ENCODE data around the gene ZNF33A.
"Not testable (repeated sequence)": the region's sequence is repeated elsewhere in the genome, so short reads cannot be mapped to it uniquely, and the experiment has no call there.

The ZNF33A gene

DNA sequence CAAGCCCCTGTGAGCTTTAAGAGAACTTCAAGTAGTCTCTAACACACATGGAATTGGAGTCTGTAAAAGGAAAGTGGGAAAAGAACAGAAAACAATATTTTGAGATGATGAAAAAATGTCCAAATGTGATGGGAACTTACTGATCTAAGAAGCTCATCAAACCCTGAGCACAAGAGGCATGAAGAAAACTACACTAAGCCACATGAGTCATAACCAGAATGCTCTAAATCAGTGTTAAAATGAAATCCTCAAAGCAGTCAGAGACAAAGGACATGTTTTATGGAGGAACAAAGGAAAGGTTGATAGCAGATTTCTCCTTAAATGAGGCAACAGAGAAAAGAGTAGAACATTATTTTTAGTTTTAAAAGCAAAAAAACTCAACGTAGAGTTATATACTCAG lies 37.2 kb downstream of the ZNF33A start:
- DNase-seq: no peak

DNA sequence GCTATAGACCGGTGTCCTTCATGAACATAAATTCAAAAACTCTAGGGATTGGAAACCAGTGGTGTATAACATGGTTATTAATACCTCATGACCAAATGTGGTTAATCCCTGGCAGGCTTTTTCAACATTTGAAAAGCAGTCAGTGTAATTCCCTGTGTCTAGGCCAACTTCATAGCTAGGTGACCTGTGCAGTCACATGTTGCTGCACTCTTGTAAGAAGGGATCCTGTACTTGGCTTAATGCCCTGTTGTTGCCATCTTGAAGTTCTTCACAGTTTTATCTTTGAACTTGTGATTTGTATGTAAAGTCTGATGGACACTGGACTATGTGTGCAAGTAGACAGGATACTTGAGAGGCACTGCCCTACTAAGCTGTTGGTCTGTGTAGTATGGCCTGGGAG lies 39.7 kb downstream of the ZNF33A start:
- DNase-seq: no peak

DNA sequence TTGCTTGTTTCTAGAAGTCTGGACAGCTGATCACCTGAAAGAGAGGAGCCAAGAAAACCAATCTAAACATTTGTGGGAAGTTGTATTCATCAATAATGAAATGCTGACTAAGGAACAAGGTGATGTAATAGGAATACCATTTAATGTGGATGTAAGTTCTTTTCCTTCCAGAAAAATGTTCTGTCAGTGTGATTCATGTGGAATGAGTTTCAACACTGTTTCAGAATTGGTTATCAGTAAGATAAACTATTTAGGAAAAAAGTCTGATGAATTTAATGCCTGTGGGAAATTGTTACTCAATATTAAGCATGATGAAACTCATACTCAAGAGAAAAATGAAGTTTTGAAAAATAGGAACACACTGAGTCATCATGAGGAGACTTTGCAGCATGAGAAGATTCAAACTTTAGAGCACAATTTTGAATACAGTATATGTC lies 43.9 kb downstream of the ZNF33A start:
- DNase-seq: no peak

DNA sequence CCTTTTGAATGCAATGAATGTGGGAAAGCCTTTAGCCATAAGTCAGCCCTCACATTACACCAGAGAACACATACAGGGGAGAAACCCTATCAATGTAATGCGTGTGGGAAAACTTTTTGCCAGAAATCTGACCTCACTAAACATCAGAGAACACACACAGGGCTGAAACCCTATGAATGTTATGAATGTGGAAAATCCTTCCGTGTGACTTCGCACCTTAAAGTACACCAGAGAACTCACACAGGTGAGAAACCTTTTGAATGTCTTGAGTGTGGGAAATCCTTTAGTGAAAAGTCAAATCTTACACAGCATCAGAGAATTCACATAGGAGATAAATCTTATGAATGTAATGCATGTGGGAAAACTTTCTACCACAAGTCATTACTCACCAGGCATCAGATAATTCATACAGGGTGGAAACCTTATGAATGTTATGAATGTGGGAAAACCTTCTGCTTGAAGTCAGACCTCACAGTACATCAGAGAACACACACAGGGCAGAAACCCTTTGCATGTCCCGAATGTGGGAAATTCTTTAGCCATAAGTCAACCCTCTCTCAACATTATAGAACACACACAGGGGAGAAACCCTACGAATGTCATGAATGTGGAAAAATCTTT lies 44.9 kb downstream of the ZNF33A start:
- DNase-seq: not testable (repeated sequence)

DNA sequence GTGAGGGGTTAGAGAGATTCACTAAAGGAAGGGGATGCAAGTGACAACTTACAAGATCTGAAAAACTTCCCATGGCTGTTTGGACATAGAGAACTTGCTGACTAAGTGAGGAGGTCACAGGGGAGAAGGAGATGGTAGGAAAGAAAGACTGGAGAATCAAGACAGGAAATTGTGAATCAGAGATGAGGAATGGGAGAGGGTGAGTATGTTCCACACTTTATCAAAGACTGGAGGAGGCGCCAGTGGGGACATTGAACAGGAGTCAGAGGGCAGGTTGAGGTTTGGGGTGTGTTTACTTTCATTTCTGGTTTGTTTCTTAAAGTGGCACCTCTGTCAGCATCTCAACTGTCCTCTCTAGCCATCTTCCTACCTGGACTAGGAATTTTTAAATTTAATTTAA lies 59.2 kb downstream of the ZNF33A start:
- DNase-seq: not testable (repeated sequence)

DNA sequence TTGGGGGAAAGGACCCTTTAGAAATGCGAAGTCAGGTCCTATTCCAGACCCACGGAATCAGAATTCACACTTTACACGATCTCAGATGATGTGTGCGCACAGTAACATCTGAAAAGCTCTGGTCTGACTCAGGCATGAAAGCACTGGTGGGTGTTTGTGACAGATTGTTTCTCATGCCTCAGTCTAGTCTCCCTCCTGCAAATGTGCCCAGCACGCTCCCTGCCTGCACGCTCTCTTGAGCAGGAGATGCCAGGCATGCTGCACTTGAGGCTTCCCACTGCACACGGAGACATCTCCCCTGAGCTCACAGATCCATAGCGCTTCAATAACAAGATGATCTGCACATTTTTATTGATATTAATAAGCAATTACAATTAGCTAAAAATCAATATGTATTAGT lies 60.0 kb downstream of the ZNF33A start:
- no peak for DNase-seq

DNA sequence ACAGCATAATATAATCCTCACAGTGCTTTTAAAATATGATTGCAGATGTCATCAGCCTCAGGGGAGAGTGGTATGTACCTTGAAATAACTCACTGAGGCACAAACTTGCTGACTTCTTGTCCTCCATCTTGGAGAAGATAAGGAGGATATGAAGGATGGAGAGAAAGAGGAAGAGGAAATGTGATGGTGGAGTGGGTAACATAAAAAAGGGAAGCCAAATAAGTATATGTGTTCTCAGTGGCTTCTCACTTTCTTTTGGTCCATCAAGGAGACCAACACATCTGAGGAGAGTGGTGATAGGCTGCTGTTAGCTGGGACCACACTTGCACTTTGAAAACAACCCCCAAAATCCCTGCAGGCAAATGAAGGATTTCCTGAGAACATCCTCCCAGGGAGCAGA lies 62.1 kb downstream of the ZNF33A start:
- no peak for DNase-seq

DNA sequence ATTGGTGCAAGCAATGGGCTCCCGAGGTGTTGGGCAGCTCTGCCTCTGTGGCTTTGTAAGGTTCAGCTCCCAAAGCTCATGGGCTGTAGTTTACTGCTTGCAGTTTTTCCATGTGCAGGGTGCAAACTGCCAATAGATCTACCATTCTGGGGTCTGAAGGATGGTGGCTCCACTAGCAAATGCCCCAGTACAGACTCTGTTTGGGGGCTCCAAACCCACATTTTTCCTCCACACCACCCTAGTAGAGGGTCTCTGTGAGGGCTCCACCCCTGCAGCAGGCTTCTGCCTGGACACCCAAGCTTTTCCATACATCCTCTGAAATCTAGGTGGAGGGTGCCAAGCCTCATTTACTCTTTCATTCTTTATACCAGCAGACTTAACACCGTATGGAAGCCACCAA lies 66.2 kb downstream of the ZNF33A start:
- no peak for DNase-seq

DNA sequence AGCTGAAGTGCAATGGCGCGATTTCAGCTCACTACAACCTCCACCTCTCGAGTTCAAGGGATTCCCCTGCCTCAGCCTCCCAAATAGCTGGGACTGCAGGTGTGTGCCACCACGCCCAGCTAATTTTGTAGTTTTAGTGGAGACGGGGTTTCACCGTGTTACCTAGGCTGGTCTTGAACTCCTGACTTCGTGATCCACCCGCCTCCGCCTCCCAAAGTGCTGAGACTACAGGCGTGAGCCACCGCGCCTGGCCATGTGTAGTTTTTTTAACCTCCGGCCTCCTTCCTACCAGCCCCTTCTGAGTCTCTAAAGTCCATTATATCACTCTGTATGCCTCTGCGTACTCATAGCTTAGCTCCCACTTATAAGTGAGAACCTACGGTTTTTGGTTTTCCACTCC lies 82.8 kb downstream of the ZNF33A start:
- DNase-seq: not testable (repeated sequence)

DNA sequence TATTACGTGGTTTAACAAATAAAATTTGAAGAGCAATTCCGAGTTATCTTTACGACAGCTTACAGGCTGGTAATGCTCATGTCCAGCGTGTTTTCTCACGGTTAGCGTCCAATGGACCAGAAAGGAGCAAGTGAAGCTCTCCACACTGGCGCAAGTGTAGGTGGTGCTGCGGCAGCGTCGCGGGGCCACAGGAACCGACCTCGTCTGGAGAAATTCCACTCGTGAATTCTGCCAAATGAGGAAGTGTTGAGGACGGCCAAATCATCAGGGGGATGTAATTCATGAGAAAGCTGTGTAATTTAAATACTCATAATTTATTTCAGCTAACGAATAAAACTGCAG lies 83.3 kb downstream of the ZNF33A start:
- DNase-seq: no peak

DNA sequence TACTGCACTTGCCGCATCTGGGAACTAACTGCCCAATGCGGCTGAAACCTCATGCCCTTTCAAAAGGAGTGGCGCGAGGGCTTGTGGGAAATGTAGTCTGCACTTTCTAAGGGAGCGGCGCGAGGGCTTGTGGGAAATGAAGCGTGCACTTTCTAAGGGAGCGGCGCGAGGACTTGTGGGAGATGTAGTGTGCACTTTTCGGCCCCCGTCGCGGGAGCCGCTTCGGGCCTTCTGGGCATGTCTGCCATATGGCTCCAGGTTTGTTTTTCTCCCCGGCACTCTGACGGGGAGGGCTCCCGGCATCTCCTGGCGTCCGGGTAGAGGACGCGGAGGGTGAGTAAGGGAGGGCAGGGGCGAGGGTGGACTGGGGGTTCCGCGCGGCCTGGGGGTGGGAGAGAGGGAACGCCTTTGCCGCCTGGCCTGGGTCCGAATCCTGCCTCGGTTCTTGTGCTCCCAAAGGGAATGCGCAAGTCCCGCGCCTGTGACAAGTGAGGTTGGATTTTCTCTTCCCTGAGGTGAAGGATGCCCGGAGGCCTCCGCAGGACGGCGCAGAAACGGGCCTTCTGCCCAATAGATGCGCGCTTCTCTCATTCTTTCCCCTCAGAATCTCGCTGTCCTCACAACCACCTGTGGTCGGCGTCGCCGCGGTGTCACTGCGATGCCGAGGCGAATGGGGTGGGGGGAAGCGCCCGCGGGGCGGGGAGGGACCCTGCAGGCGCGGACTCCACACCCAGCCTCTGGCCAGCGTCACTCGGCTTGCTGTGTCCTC lies 83.9 kb downstream of the ZNF33A start, which contains the start of gene ZNF37A:
TSS of gene ZNF37A (plus strand) at position 180 of the 769 bp plus-strand sequence. CDS start 2,281 bp downstream, outside the sequence.
- DNase-seq: peak; percentile 81 to 89

DNA sequence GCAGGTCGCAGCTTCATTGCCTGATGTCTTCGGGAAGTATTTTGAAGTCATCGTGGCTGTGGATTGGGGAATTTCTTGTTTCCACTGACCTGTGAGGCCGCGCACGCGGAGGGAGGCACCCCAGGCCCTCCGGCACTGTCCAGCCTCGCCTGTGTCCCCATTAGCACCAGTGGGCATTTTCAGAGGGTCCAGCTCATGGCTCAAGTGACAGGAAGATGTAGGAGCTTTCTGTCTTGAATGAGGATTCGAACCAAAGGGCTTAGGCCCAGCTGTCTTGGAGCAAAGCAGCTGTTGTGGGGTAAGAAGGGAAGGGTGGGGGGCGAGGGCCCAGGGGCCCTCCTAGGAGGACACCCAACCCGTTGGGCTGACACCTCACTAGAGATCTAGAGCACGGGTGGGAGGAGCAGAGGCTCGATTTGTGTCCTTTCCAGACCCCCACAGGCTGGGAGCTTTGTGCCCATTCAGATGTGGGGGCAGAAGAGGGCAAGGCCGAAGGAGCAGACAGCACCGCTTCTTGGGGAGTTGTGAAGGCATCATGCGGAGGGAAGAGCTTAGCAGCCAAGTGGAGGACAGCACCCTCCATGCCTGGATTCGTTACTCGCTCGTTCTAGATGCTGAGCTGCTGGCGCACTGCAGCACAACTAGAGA lies 84.6 kb downstream of the ZNF33A start:
- no peak for DNase-seq

DNA sequence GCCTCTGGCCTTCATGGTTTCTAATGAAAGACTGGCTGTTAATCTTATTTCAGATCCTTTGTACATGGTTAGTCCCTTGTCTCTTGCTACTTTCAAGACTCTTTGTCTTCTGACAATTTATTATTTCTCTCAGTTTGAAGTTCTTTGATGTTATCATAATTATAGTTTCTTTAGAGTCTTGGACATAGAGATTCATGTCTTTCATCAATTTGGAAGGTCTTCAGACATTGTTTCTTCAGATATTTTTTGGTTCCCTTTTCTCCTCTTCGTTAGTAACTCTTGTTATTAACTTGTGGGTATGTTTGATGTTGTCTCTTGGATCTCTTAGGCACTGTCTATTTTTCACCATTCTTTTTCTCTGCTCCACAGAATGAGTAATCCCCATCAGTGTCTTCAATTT lies 92.4 kb downstream of the ZNF33A start:
- no peak for DNase-seq

DNA sequence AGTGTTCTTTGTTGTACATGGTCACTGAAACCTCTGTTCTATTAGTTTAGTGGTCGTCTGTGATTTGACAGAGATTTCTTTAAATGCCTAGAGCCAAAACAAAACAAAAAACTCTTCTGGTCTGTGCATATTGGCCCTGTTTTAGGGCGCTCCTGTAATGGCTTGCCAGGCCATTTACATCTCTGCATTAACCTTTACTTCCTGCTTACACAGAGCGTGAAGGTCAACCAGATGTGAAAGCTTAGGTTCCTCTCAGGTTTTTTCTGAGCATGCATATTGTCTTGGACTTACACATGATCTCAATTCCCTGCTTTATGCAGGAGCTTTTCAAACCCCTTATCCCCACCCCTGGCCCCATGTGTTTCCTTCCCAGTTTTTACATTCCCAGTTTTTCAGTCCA lies 93.3 kb downstream of the ZNF33A start:
- no peak for DNase-seq

DNA sequence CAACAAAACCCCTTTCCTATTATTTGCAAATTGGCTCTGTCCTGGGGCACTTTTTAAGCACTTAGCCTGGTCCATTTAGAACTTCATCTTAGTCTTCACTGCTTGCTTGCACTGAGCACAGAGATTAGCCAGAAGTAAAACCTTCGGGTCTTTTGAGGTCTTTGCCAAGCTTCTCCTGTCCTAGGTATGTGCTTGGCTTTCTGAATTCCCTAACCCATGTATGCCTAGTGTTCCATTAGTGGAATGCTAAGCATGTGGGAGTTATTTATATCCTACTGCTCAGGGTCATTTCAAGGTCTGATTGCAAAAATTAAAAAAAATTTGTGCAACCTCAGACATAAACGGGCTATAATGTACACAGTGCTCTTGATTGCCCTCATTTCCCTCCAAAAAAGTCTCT lies 101.7 kb downstream of the ZNF33A start:
- DNase-seq: no peak
